ENCODE data around the gene PCDHB12. TPM values are rescaled to one million over a fixed set of nuclear protein-coding genes. Genes with fewer than 3 reads are reported as not detected.
A peak's percentile ranks its signal among the peaks of the same experiment; 100 is the strongest.

Gene PCDHB12
- polyA plus RNA-seq, 1 of the 3 experiments (the other 2 are of a cell fraction), result 1.9 TPM

- H3K4me1 ChIP-seq (ENCODE audit: control insufficient read depth in 1 of 2, insufficient read depth in 2 of 2, low read depth in 1 of 2, low read length in 1 of 2), result no peaks in the 10 kb centered on the region
- H3K4me3 ChIP-seq (ENCODE audit: low read depth in 2 of 2, low read length in 1 of 2), result no peak overlapping the region; a peak in 1 of 4 replicates
- H3K36me3 ChIP-seq (replicated peaks in 1 of 2; ENCODE audit: control insufficient read depth in 1 of 2, insufficient read depth in 2 of 2, low read length in 1 of 2), result peaks cover 0 to 13% of the 10 kb centered on the region in 2 experiments
- no peaks in the 10 kb centered on the region for H4K20me1 ChIP-seq (ENCODE audit: insufficient read depth)
- H3K9me2 ChIP-seq, result no peaks in the 10 kb centered on the region
- no peak overlapping the region for H3K4me2 ChIP-seq
- WGBS (ENCODE audit: low lambda C conversion rate), result 27% methylated on average over 5 of the region's 5 CpGs
- H3K79me2 ChIP-seq (ENCODE audit: insufficient read depth), result no peaks in the 10 kb centered on the region
- ChIA-PET CTCF (no interaction called here), POLR2A (no interaction called here)
- H2AFZ ChIP-seq (ENCODE audit: low read depth), result no peak overlapping the region
- peaks cover 57% of the 10 kb centered on the region for H3K9me3 ChIP-seq
- H3K27ac ChIP-seq (ENCODE audit: low read depth in 2 of 2, low read length in 1 of 2), result no peak overlapping the region
- H3K27me3 ChIP-seq (ENCODE audit: insufficient read depth), result no peaks in the 10 kb centered on the region
- no peak for DNase-seq
- H3F3A ChIP-seq (replicated peaks; ENCODE audit: insufficient read depth), result no peaks in the 10 kb centered on the region
- no peak overlapping the region for H3K9ac ChIP-seq
- TF ChIP-seq MXI1 (IDR thresholded peaks at IDR 0.05; ENCODE audit: low read depth, low read length) (no peak), FOSL2 (IDR thresholded peaks at IDR 0.05; ENCODE audit: borderline replicate concordance, low read depth) (no peak), USF1 (IDR thresholded peaks at IDR 0.05; ENCODE audit: borderline replicate concordance, low read depth) (0 out of 2 replicates have a peak, but pooled peaks have one; percentile 13), GATA2 (CRISPR knock-in tag; IDR thresholded peaks at IDR 0.05) (no peak), RFX5 (IDR thresholded peaks at IDR 0.05; ENCODE audit: low read length) (no peak), POLR2AphosphoS5 (IDR thresholded peaks at IDR 0.05; ENCODE audit: low read depth, low read length) (no peak)
Observed at GRCh38 chr5:141260458-141261237, 52.1 kb downstream of the PCDHB12 start.

GRCh38 chr5:141261238-141261546 lies 52.7 kb downstream of the PCDHB12 start:
- 18% methylated on average over 1 of the region's 1 CpG for WGBS (ENCODE audit: low lambda C conversion rate)
- no peaks in the 10 kb centered on the region for H3F3A ChIP-seq (replicated peaks; ENCODE audit: insufficient read depth)
- no peaks in the 10 kb centered on the region for H3K4me1 ChIP-seq (ENCODE audit: control insufficient read depth in 1 of 2, insufficient read depth in 2 of 2, low read depth in 1 of 2, low read length in 1 of 2)
- TF ChIP-seq RXRA (IDR thresholded peaks at IDR 0.05; ENCODE audit: borderline replicate concordance, low read depth), result no peak
- no peak for TF ChIP-seq POLR2AphosphoS5 (IDR thresholded peaks at IDR 0.05; ENCODE audit: low read depth, low read length)
- TF ChIP-seq TAF1 (IDR thresholded peaks at IDR 0.05; ENCODE audit: borderline replicate concordance, low read depth, low read length), result no peak
- no peaks in the 10 kb centered on the region for H4K20me1 ChIP-seq (ENCODE audit: insufficient read depth)
- H3K9me3 ChIP-seq, result peaks cover 57% of the 10 kb centered on the region
- H3K27me3 ChIP-seq (ENCODE audit: insufficient read depth), result no peaks in the 10 kb centered on the region
- H3K9ac ChIP-seq, result no peak overlapping the region
- peaks cover 0 to 13% of the 10 kb centered on the region in 2 experiments for H3K36me3 ChIP-seq (replicated peaks in 1 of 2; ENCODE audit: control insufficient read depth in 1 of 2, insufficient read depth in 2 of 2, low read length in 1 of 2)
- H3K4me2 ChIP-seq, result no peak overlapping the region
- ChIA-PET POLR2A (no interaction called here), CTCF (no interaction called here)
- no peak for DNase-seq
- H3K4me3 ChIP-seq (ENCODE audit: low read depth in 2 of 2, low read length in 1 of 2), result no peak overlapping the region
- H3K79me2 ChIP-seq (ENCODE audit: insufficient read depth), result no peaks in the 10 kb centered on the region
- H2AFZ ChIP-seq (ENCODE audit: low read depth), result no peak overlapping the region
- H3K9me2 ChIP-seq, result no peaks in the 10 kb centered on the region
- no peak overlapping the region for H3K27ac ChIP-seq (ENCODE audit: low read depth in 2 of 2, low read length in 1 of 2)

Other genes starting within 250 kb of the PCDHB12 start
- gene PCDHAC2, start 242.2 kb upstream of the PCDHB12 start, polyA plus RNA-seq (2012; rRNA removed), result 0.39 and 0.76 TPM in 2 replicates
- gene PCDHB1, start 157.3 kb upstream of the PCDHB12 start, polyA plus RNA-seq (2012; rRNA removed), result not detected in 2 replicates
- 1.6 and 1.8 TPM in 2 replicates for gene PCDHB2, start 114.1 kb upstream of the PCDHB12 start, polyA plus RNA-seq (2012; rRNA removed)
- 1.7 and 2.2 TPM in 2 replicates for gene PCDHB3, start 108.2 kb upstream of the PCDHB12 start, polyA plus RNA-seq (2012; rRNA removed)
- 0.36 and 0.51 TPM in 2 replicates for gene PCDHB4, start 86.9 kb upstream of the PCDHB12 start, polyA plus RNA-seq (2012; rRNA removed)
- gene PCDHB5, start 73.5 kb upstream of the PCDHB12 start, polyA plus RNA-seq (2012; rRNA removed), result 0.08 and 0.10 TPM in 2 replicates
- 3.9 and 5.0 TPM in 2 replicates for gene PCDHB6, start 58.7 kb upstream of the PCDHB12 start, polyA plus RNA-seq (2012; rRNA removed)
- gene PCDHB7, start 36.1 kb upstream of the PCDHB12 start, polyA plus RNA-seq (2012; rRNA removed), result 1.5 and 1.7 TPM in 2 replicates
- gene PCDHB8, start 30.9 kb upstream of the PCDHB12 start, polyA plus RNA-seq (2012; rRNA removed), result 3.0 and 3.4 TPM in 2 replicates
- gene PCDHB16, start 26.3 kb upstream of the PCDHB12 start, polyA plus RNA-seq (2012; rRNA removed), result 2.3 and 2.7 TPM in 2 replicates
- 1.4 and 2.4 TPM in 2 replicates for gene PCDHB9, start 21.6 kb upstream of the PCDHB12 start, polyA plus RNA-seq (2012; rRNA removed)
- 1.4 and 1.5 TPM in 2 replicates for gene PCDHB10, start 16.4 kb upstream of the PCDHB12 start, polyA plus RNA-seq (2012; rRNA removed)
- 0.41 and 0.61 TPM in 2 replicates for gene PCDHB11, start 9.1 kb upstream of the PCDHB12 start, polyA plus RNA-seq (2012; rRNA removed)
- 0.85 and 0.88 TPM in 2 replicates for gene PCDHB13, start 5.2 kb downstream of the PCDHB12 start, polyA plus RNA-seq (2012; rRNA removed)
- 9.7 and 10.6 TPM in 2 replicates for gene PCDHB14, start 14.6 kb downstream of the PCDHB12 start, polyA plus RNA-seq (2012; rRNA removed)
- 0.99 and 1.3 TPM in 2 replicates for gene PCDHB15, start 36.7 kb downstream of the PCDHB12 start, polyA plus RNA-seq (2012; rRNA removed)
- not detected in 2 replicates for gene SLC25A2, start 95.3 kb downstream of the PCDHB12 start, polyA plus RNA-seq (2012; rRNA removed)
- 30.6 and 38.7 TPM in 2 replicates for gene TAF7, start 112.1 kb downstream of the PCDHB12 start, polyA plus RNA-seq (2012; rRNA removed)
- 1.2 and 1.6 TPM in 2 replicates for gene PCDHGA1, start 121.8 kb downstream of the PCDHB12 start, polyA plus RNA-seq (2012; rRNA removed)
- gene PCDHGA2, start 130.0 kb downstream of the PCDHB12 start, polyA plus RNA-seq (2012; rRNA removed), result 1.4 and 1.5 TPM in 2 replicates
- gene PCDHGA3, start 135.1 kb downstream of the PCDHB12 start, polyA plus RNA-seq (2012; rRNA removed), result 0.33 and 0.45 TPM in 2 replicates
- gene PCDHGB1, start 141.4 kb downstream of the PCDHB12 start, polyA plus RNA-seq (2012; rRNA removed), result 0.63 and 0.77 TPM in 2 replicates
- gene PCDHGA4, start 146.3 kb downstream of the PCDHB12 start, polyA plus RNA-seq (2012; rRNA removed), result 1.8 and 2.2 TPM in 2 replicates
- gene PCDHGB2, start 151.3 kb downstream of the PCDHB12 start, polyA plus RNA-seq (2012; rRNA removed), result 3.7 and 4.5 TPM in 2 replicates
- 0.57 and 0.71 TPM in 2 replicates for gene PCDHGA5, start 155.4 kb downstream of the PCDHB12 start, polyA plus RNA-seq (2012; rRNA removed)
- 0.53 and 0.63 TPM in 2 replicates for gene PCDHGB3, start 161.5 kb downstream of the PCDHB12 start, polyA plus RNA-seq (2012; rRNA removed)
- 1.4 TPM in 2 replicates for gene PCDHGA6, start 165.2 kb downstream of the PCDHB12 start, polyA plus RNA-seq (2012; rRNA removed)
- 3.4 and 7.8 TPM in 2 replicates for gene PCDHGA7, start 174.0 kb downstream of the PCDHB12 start, polyA plus RNA-seq (2012; rRNA removed)
- 0.37 and 0.64 TPM in 2 replicates for gene PCDHGB4, start 179.0 kb downstream of the PCDHB12 start, polyA plus RNA-seq (2012; rRNA removed)
- gene PCDHGA8, start 183.9 kb downstream of the PCDHB12 start, polyA plus RNA-seq (2012; rRNA removed), result 0.06 and 0.12 TPM in 2 replicates
- 0.08 and 0.15 TPM in 2 replicates for gene PCDHGB5, start 189.2 kb downstream of the PCDHB12 start, polyA plus RNA-seq (2012; rRNA removed)
- 0.13 and 0.16 TPM in 2 replicates for gene PCDHGA9, start 194.1 kb downstream of the PCDHB12 start, polyA plus RNA-seq (2012; rRNA removed)
- gene PCDHGB6, start 199.3 kb downstream of the PCDHB12 start, polyA plus RNA-seq (2012; rRNA removed), result 0.13 and 0.18 TPM in 2 replicates
- gene PCDHGA10, start 204.3 kb downstream of the PCDHB12 start, polyA plus RNA-seq (2012; rRNA removed), result 1.6 and 2.0 TPM in 2 replicates
- gene PCDHGB7, start 209.0 kb downstream of the PCDHB12 start, polyA plus RNA-seq (2012; rRNA removed), result 14.2 and 19.1 TPM in 2 replicates
- 0.18 and 0.23 TPM in 2 replicates for gene PCDHGA11, start 212.3 kb downstream of the PCDHB12 start, polyA plus RNA-seq (2012; rRNA removed)
- 0.03 and 0.05 TPM in 2 replicates for gene PCDHGA12, start 221.8 kb downstream of the PCDHB12 start, polyA plus RNA-seq (2012; rRNA removed)

Measured in SK-N-SH (cell line).